Stromal cell of bone marrow (primary cell): ENCODE data around the gene WDR59.
A peak's percentile ranks its signal among the peaks of the same experiment; 100 is the strongest.
"Not testable (repeated sequence)": the region's sequence is repeated elsewhere in the genome, so short reads cannot be mapped to it uniquely, and the experiment has no call there.

Source experiments
- DNase-seq: peaks from one replicate; pipeline ENCODE4 v3.0.0-alpha.2; 2012; ENCODE audit warnings: low read depth

Gene WDR59

DNA sequence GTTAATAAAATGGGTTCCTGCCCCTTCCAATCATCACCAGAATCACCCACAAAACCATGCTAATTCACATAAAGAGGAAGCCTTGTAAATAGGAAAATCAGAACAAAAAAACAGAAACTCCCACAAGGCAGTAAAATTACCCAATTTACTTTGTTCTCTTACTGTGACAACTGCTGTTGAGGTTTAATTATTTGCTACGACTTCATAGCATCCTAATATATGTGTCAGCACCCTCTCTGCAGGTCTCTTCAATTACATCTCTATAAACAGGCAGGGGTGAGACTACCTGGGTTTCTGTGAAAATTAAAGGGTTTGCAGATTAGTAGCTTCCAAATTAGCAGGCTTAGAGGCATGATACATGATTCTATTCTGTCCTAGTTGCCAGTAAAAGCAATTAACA is 2.7 kb downstream of the WDR59 start:
- no peak for DNase-seq

DNA sequence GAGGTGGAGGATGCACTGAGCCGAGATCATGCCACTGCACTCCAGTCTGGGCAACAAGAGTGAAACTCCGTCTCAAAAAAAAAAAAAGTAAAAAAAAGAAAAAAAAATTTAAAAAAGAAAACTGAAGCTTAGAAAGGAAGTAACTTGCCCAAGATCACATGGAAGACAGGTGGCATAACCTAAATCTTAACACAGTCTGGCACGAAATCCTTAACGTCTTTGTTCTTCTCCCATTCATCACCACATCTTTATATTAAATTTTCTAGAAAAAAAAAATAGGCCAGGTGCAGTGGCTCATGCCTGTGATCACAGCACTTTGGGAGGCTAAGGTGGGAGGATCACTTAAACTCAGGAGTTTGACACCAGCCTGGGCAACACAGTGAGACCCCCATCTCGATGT is 9.3 kb downstream of the WDR59 start:
- no peak for DNase-seq

DNA sequence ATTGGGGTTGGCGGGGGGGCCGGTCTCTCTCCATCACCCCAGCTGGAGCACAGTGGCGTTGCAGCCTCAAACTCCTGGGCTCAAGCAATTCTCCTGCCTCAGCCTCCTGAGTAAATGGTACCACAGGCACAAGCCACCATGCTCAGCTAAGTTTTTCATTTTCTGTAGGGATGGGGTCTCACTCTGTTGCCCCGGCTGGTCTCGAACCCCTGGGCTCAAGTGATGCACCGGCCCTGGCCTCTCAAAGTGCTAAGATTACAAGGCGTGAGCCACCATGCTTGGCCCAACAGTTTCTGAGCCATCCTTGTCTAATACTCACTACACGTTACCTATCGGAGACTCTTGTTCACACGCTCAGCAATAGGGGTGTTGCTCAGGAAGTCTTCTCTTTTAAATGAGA is 11.6 kb downstream of the WDR59 start:
- no peak for DNase-seq

DNA sequence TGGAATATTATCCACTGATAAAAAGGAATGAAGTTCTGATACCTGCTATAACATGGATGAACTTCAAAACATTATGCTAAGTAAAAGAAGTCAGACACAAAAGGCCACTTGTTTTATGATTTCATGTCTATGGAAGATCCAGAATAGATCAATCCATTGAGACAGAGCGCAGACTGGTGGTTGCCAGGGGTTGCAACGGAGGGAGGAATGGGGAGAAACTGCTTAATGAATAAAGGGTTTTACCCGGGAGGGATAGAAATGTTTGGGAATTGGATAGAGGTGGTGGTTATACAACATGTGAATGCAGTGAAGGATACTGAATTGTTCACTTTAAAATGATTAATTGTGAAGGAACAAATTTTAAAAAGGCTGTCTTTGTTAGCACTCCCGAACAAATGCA is 30.2 kb downstream of the WDR59 start:
- no peak for DNase-seq

DNA sequence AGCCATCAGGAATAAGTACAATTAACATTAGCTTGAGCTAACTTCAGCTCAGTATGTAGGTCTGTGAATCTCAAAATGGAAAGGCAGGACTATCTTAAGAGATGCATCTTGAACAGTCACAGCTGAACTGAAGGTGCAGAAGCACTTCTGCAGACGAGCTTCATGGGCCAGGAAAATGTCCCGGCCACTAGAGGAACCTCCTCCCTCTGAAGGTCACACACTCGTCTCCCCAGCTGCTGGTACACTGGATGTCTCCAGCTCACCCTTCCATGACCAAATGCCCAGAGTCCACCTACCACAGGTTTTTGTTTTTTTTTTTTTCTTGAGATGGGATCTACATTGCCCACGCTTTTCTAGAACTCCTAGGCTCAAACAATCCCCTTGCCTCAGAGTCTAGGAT is 33.2 kb downstream of the WDR59 start:
- no peak for DNase-seq

DNA sequence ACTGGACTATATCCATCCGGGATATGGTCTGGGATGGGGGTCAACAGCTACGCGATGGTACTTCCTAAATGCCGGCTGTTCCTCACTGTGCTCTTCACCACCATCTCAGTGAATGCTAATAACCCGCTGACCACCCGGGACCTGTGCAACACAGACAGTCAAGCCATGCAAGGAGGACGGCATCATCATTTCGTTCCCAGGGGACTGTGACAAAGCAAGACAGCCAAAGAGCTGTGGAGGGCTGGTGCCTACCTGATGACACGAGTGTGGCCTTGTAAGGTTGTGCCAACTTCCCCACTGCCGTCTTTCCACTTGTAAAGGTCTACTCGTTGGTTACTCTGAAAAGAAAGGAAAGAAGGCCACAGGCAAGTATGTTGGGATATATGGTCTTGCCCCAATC is 33.7 kb downstream of the WDR59 start:
- DNase-seq: no peak

DNA sequence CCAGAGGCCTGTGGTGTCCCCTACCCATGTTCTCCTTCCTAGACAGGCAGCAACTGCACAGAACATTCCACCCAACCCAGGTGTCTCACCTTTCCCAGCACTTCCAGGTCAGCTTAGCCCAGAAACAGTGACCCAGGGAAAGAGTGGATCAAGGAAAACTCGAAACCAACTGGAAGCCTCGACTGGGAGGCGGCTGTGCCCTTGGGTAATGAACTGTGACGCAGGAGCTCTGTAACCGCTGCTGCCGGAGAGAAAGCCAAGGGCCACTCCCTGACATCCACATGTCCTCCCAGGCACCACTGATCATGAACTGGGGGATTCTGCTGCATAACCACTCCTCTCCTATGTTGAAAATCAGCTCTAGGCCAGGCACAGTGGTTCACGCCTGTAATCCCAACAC is 34.4 kb downstream of the WDR59 start:
- DNase-seq: no peak

DNA sequence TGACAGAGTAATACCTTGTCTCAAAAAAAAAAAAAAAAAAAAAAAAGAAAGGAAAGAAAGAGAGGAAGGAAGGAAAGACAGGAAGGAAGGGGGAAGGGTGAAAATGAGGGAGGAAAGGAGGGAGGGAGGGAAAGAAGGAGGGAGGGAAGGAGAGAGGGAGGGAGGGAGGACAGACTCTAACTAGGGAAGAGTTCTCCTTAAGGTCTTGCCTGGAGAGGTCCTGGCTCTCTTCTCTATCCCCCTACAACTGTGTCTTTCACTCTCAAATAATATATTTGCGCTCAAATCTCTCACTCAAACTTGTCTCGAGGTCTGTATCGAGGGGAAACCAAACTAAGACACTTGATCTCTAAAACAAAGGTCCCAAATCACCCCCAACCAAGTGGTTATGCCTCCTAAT is 35.6 kb downstream of the WDR59 start:
- no peak for DNase-seq

DNA sequence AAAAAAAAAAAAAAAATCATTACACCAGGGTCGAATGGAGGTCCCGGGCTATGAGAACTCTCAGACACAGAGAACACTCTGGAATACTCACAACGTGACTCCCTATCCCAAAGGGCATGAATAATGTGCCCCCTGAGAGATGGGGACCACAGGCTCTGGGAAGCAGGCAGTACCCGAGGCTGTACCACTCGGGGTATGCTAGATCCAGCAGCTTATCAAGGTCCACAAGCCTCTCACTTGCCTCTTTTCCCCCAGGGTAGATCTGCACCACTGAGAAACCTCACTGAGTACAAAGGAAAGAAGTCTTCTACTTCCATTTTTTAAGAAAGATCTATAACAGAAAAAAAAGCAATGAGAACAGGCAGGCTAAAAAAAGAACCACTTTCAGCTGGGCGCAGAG is 40.5 kb downstream of the WDR59 start:
- no peak for DNase-seq

DNA sequence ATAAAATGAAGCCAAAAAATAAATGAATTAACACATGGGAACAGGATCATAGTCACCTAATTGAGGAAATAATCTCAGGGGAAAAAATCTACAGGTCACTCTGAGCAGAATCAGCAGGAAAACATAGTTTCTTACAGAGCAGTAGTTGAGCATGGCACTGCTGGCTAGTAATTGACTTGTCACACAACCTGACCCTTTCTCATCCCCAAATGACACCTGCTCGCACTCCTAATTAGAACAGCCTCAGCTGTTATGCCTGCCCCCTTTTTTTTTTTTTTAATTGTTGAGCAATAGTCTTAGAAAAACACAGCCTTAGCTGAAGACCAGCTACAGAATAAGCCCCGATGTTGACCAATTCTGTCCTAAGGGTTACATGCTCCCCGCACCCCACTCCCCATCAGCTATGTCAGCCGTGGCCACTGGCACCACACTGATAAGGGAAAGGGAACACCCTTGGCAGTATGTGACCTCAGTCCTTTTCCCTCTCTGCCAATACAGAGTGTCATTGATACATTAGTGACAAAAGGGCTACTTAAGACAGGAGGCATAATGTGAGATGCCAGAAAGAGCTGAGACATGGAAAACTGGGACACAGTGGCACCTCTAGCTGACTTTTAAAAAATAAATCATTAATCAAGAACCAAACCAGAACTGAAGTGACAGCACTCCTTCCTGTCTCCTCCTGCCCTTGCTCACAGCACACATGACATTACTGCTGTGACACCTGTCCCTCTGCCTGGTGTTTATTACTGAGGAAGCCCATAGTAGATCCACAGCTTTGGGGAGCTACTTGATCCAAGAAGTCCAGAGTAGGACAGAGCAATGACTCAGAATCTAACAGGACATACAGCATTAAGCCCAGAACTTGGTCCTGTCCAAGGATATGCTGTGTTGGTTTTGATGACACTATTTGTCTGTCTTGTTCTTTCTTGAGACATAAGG is 41.7 kb downstream of the WDR59 start:
- DNase-seq: no peak

DNA sequence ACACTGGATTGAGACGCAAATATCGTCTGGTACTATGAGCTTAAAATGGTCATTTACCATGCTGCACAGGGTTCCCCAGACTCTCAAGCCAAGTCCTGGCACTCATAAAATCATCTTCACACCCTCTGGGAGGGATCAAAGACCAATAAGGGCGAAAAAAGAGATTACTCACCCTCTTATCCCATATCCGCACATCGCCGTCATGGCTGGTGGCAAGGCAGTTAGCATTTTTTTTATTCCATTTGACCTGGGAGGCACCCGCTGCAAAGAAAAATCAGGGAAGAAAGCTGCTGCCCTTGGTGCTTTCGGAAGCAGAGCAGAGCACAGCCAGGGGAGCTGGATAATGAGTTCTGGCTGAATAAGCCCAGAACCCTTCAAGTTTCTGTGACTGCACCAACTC is 42.4 kb downstream of the WDR59 start:
- DNase-seq: no peak

DNA sequence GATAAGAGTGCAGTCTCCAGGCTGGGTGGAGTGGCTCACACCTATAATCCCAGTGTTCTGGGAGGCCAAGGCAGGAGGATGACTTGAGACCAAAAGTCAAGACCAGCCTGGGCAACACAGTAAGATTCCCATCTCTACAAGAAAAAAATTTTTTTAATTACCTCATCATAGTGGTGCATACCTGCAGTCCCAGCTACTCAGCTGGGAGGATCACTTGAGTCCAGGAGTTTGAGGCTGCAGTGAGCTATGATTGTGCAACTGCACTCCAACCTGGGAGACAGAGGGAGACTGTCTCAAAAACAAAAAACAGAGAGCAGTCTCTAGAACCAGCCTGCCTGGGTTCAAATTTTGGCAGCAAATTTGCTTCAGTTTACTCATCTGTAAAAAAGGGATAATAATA is 45.2 kb downstream of the WDR59 start:
- no peak for DNase-seq

DNA sequence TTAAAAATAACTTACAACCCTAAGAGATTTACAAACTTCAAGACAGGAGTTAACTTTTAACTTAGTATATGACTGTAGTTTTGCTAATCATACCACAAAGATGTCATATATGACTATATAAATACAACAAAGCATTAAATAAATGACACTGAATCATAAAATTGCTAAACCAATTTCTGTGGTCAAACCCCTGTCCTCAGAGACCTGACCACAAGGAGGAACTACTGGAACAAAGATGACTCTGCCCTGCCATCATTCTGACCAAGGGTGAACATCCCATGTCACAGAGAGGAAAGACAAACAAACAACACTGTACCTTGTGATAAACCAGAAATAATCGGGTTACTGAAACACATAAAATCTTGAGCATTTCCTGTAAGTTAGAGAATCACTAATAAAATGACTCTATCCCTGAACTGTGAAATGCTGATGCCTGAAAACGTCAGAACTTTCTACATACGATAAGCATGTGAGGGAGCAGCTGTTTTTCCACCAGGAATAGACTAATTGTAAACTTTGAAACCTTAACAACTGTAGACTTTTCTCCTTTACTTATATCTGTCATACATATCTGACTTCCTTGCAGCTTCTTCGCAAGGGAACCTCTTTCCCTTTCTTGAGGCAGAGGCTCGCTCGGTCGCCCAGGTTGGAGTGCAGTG is 47.9 kb downstream of the WDR59 start:
- peak; percentile 95 for DNase-seq

DNA sequence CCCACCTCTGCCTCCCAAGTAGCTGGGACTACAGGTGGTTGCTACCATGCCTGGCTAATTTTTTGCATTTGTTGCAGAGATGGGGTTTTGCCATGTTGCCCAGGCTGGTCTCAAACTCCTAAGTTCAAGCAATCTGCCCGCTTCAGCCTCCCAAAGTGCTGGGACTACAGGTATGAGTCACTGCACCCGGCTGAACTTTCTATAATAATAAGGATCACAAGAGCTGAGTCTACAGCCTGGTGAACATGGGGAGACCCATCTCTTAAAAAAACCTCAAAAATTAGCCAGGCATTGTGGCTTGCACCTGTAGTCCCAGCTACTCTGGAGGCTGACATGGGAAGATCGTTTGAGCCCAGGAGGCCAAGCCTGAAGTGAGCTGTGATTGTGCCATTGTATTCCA is 53.5 kb downstream of the WDR59 start:
- DNase-seq: no peak

DNA sequence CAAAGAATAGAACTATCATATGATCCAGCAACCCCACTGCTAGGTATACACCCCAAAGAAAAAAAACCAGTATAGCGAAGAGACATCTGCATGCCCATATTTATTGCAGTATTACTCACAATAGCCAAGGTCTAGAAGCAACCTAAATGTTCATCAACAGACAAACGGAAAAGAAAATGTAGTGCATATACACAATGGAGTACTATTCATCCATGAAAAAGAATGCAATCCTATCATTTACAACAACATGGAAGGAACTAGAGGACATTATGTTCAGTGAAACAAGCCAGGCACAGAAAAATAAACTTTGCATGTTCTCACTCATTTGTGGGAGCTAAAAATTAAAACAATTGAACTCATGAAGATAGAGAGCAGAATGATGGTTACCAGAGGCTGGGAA is 55.3 kb downstream of the WDR59 start:
- DNase-seq: no peak

DNA sequence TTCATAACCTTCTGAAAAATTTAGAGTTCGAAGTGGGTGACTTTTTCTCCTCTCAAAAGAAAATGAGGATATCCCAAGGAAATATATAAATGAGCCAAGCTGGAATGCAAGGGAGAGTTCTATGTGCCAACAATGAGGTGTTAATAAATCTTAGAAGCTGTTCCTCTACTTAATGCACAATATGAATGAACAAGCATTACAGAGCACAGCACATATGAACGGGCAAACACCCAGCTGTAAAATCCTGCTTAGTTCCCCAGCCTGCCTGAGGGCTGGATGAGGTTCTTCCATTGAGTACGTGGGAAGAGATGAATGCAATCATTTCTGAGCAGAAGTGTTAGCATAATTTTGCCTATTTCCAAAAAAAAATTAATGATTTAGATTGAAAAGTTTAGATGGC is 58.1 kb downstream of the WDR59 start:
- DNase-seq: no peak

DNA sequence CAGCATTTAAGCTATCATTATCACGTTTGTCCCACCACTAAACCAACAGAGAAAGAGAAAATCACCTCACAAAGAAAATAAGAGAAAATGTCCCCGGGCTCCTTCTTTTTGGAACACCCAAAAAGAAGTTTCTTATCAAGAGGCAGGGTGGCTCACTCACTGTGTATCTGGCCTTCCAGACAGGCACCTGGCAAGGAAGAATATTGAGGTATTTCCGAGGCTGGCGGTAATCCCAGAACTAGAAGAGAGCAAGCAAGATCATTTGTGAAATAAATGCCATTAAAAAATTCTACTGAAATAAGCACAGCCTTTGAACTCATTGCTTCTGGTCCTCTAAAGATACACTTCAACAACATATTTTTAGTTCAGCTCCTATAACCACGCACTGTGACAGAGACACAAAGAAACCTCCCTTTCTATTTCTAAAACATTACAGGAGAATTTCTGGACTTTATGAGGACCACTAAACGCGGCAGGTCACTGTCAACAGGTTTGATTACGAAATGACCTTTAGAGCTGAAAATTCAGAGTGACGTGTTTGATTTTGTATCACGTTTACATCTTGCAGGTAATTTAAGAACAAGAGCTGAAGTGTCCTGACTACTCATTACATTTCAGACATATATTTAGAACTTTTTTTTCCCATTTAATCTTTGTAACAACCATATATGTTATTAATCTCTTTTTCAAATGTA is 61.0 kb downstream of the WDR59 start:
- no peak for DNase-seq

DNA sequence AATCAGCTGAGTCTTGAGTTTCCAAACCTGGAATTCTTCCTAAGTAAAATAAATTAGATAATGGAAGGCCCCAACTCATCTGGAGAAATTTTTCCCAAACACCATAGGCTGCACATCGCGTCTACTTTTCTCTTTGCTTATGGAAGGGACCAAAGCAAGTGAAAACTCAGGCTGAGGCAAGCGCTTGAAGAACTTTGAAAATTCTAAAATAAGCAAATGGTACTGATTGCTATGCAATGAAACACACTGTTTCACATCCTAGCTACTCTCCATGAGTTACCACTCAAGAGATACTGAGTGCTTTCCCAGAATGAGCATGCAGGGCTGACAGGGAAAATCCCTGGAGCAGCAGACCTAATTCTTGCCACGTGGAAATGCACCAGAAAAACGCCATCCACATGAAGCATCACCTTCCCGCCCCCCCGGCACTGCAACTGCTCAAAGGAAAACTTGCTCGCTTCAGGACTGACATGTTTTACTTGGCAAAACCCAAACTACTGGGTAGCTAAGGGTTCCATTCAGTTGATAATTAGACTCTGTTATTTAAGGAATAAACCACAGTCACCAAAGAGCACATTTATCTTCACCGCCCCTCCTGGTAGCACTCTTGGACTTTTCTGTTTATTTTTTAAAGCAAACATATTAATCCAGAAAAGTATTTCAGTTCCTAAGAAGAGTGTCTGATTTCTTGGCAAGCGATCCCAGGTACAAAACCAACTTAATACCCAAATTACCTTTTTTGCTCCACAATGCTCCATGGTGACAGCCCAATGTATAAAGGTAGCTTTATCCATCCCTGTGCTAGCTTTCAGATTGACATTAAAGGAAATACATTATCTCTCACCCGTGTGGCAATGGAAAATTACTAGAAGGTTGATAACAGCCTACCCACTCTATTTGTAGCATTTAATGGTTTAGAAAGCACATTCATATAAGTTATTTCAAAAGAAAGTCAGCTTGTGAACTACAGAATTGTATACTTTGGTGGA is 62.5 kb downstream of the WDR59 start:
- no peak for DNase-seq

DNA sequence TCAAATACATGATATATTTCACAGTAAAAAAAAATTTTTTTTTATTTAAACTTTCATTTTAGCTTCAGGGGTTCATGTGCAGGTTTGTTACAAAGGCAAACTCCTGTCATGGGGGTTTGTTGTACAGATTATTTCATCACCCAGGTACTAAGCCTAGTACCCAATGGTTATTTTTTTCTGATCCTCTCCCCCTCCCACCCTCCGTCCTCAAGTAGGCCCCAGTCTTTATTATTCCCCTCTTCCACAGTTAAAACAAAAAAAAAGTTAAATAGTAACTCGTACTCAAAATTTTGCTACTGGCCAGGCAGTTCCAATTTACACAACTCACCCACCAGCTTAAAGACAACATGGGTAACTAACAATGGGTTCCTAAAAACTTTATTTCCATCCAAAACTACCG is 63.9 kb downstream of the WDR59 start:
- DNase-seq: no peak

DNA sequence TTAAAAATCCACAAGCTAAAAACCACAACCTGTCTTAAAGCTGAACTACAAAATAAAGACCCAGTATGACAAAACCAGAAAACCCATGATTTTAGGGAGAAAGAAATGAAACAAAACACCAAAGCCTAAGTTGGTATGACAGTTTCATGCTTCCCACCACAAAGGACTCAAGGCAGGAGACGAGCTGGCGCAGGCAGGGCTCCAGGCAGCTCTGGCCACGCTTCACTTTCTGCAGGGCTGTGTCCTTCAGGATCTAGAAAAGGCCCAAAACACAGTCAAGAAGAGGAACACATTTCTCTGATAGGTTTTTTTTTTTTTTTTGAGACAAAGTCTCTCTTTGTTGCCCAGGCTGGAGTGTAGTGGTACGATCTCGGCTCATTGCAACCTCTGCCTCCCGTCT is 75.3 kb downstream of the WDR59 start:
- no peak for DNase-seq

DNA sequence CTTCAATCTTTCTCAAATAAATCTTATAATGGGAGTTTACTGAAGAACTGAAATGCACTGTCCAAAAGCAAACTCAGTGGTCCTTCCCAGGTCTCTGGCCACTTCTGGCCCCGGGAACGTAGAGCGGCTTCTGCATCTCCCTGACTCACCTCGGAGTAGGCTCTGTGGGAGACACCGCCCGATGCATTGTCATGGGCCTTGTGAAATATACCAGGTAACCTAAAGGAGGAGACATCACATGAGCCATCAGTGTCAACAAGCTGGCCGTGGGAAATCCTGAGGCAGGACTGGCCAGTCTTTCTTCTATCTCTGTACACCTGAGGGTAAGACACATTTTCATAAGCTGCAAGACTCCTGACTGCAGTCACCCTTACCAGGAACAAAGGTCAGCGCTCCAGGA is 76.2 kb downstream of the WDR59 start:
- not testable (repeated sequence) for DNase-seq
